PFSK-1 (cell line): ENCODE results near the gene S100A12.

Experiments used
- POLR2AphosphoS5 ChIP-seq: IDR thresholded peaks from 2 replicates; pipeline ENCODE4 v1.6.1; 2012; ENCODE audit warnings: low read depth, mild to moderate bottlenecking, control low read depth, low read length, moderate library complexity
- TAF1 ChIP-seq: IDR thresholded peaks from 2 replicates; pipeline ENCODE4 v1.6.1; 2012; ENCODE audit warnings: low read length, control low read depth, borderline replicate concordance; ENCODE audit not compliant: insufficient read depth
- TF ChIP-seq, protein P1 (sequence below), 2 experiments: IDR thresholded peaks; 2 replicates each; pipeline versions ENCODE4 v1.6.1 to v1.8.0; 2011 to 2012; ENCODE audit warnings: low read depth in 2 of 2, low read length in 2 of 2, control low read depth in 1 of 2, inconsistent platforms in 1 of 2, mild to moderate bottlenecking in 1 of 2, moderate library complexity in 1 of 2; ENCODE audit not compliant: insufficient read depth in 1 of 2

DNA sequence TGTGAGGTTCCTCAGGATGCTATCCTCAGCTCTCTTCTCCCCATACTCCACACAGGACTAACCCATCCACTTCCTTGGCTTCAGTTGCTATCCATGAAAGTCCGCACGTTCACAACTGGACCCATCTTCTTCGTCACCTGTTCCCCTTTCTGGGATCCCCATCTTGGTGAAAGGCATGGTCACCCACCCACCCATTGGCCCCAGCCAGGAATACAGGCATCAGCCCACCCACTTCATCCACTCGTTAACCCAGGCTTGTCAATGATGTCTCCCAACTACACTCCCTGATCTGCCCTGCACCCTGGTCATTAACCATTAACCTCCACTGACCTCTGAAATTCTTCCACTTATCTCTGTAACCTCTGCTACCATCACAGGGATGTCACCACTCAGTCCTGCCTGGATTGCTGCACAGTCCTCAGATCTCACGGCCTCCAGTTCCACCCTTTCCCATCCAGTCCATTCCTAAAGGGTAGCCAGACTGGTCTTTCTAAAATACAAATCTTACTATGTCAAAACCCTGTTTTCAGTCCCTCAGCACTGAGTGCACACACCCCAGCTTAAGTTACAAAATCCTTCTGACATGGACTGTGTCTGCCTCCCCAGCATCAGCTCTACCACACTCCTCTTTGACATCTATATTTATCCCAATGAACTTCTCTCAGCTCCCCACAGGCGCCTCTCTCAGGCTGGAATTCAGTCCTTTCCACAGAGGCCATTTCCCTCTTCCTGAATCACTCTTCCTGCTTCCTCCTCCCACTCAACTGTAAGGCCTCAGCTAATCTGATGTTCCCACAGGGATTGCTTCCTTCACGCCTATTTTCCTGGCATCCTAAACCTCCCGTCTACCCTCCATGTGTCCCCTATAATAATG, 37.2 kb downstream of the S100A12 start:
- TF ChIP-seq TAF1 = no peak
- TF ChIP-seq, protein P1, sequence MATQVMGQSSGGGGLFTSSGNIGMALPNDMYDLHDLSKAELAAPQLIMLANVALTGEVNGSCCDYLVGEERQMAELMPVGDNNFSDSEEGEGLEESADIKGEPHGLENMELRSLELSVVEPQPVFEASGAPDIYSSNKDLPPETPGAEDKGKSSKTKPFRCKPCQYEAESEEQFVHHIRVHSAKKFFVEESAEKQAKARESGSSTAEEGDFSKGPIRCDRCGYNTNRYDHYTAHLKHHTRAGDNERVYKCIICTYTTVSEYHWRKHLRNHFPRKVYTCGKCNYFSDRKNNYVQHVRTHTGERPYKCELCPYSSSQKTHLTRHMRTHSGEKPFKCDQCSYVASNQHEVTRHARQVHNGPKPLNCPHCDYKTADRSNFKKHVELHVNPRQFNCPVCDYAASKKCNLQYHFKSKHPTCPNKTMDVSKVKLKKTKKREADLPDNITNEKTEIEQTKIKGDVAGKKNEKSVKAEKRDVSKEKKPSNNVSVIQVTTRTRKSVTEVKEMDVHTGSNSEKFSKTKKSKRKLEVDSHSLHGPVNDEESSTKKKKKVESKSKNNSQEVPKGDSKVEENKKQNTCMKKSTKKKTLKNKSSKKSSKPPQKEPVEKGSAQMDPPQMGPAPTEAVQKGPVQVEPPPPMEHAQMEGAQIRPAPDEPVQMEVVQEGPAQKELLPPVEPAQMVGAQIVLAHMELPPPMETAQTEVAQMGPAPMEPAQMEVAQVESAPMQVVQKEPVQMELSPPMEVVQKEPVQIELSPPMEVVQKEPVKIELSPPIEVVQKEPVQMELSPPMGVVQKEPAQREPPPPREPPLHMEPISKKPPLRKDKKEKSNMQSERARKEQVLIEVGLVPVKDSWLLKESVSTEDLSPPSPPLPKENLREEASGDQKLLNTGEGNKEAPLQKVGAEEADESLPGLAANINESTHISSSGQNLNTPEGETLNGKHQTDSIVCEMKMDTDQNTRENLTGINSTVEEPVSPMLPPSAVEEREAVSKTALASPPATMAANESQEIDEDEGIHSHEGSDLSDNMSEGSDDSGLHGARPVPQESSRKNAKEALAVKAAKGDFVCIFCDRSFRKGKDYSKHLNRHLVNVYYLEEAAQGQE (IDR thresholded peaks at IDR 0.05; ENCODE audit: insufficient read depth in 1 of 2, low read depth in 2 of 2, low read length in 2 of 2) = no peak
- TF ChIP-seq POLR2AphosphoS5 = no peak
